ENCODE data around the gene CUBN.

GRCh38 chr10:16835228-16835627 lies 294.4 kb downstream of the CUBN start:
- TF ChIP-seq, protein P1, sequence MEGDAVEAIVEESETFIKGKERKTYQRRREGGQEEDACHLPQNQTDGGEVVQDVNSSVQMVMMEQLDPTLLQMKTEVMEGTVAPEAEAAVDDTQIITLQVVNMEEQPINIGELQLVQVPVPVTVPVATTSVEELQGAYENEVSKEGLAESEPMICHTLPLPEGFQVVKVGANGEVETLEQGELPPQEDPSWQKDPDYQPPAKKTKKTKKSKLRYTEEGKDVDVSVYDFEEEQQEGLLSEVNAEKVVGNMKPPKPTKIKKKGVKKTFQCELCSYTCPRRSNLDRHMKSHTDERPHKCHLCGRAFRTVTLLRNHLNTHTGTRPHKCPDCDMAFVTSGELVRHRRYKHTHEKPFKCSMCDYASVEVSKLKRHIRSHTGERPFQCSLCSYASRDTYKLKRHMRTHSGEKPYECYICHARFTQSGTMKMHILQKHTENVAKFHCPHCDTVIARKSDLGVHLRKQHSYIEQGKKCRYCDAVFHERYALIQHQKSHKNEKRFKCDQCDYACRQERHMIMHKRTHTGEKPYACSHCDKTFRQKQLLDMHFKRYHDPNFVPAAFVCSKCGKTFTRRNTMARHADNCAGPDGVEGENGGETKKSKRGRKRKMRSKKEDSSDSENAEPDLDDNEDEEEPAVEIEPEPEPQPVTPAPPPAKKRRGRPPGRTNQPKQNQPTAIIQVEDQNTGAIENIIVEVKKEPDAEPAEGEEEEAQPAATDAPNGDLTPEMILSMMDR (IDR thresholded peaks at IDR 0.05), result no peak
- no peak for TF ChIP-seq POLR2A (IDR thresholded peaks at IDR 0.05)

Data from tibial nerve (tissue), 3 donors.